Parathyroid adenoma (tissue), 2 donors: ENCODE measurements around the gene MRPL36.

ENCODE experiments used
- H2AFZ ChIP-seq: fragments of 300-600 bp; sonication (generic); one replicate; pipeline ENCODE4 v1.7.0; 2017; ENCODE audit warnings: antibody characterized with exemption, mild to moderate bottlenecking
- H3K27ac ChIP-seq: fragments of 300-600 bp; sonication (generic); one replicate; pipeline ENCODE4 v1.7.0; 2017
- H3K27me3 ChIP-seq: fragments of 300-600 bp; sonication (generic); one replicate; pipeline ENCODE4 v1.7.0; 2017; ENCODE audit warnings: low read length; ENCODE audit not compliant: control insufficient read depth, insufficient read depth
- H3K36me3 ChIP-seq: fragments of 300-600 bp; sonication (generic); one replicate; pipeline ENCODE4 v1.7.0; 2017; ENCODE audit warnings: low read length; ENCODE audit not compliant: control insufficient read depth, insufficient read depth
- H3K4me1 ChIP-seq: fragments of 300-600 bp; sonication (generic); one replicate; pipeline ENCODE4 v1.7.0; 2017; ENCODE audit warnings: control low read depth
- H3K4me2 ChIP-seq: fragments of 300-600 bp; sonication (generic); one replicate; pipeline ENCODE4 v1.7.0; 2017; ENCODE audit warnings: low read length
- H3K4me3 ChIP-seq: fragments of 300-600 bp; sonication (generic); one replicate; pipeline ENCODE4 v1.7.0; 2017; ENCODE audit warnings: low read depth, low read length
- H3K79me2 ChIP-seq: fragments of 300-600 bp; sonication (generic); one replicate; pipeline ENCODE4 v1.7.0; 2017; ENCODE audit warnings: control low read depth
- H3K9ac ChIP-seq: fragments of 300-600 bp; sonication (generic); one replicate; pipeline ENCODE4 v1.7.0; 2017; ENCODE audit warnings: mild to moderate bottlenecking
- H3K9me3 ChIP-seq: fragments of 300-600 bp; sonication (generic); one replicate; pipeline ENCODE4 v1.7.0; 2017; ENCODE audit warnings: low read length; ENCODE audit not compliant: control insufficient read depth
- TF ChIP-seq, protein P1 (sequence below): fragments of 300-600 bp; sonication (generic); IDR thresholded peaks from one replicate; pipeline ENCODE4 v1.7.0; 2017; ENCODE audit warnings: antibody characterized with exemption, mild to moderate bottlenecking
- donor health status: primary hyperparathyroidism.

MRPL36 gene

DNA sequence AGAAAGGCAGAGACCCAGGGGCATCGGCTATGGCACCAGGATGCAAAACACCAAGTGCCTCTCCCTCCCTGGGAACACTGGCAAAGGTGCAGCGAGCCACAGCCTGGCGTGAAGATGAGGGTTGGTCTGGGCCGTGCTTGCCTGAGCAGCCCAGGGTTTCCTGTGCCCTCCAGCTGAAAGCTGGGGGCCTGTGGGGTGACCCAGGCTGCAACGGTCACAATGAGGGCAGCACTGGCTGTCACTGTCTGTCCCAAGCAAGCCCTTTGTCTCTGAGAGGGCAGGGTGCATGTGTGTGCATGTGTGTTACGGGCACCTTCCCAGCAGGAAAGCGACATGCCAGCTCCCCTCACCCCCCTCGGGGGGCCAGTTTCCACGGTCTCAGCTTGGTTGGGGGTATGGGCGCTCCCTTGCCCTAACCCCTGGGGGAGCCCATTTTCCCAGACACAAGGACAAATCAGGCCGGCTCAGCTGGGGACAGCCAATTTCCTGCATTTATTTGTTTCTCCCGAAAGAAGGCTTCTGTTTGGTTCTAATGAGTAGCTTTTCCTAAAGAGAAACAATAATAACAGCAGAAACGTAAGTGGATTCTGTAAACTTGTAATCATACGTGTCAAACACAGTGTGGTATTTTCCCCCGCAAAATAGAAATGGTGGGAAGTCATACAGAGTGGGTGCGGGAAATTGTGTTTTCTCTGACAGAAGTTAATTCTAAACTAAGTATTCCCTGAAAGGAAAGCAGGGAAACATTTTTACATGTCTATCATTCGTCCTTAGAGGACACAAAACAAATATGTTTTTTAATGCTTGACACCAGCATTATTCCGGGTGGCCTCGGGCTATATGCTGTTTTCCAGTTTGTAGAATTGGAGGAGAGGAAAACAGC is 21.3 kb downstream of the MRPL36 start:
- Histone ChIP-seq H3K9ac (no peak overlapping the region), H3K27ac (no peak overlapping the region), H3K4me1 (no peaks in the 10 kb centered on the region), H3K79me2 (no peaks in the 10 kb centered on the region), H3K36me3 (no peaks in the 10 kb centered on the region), H2AFZ (no peak overlapping the region), H3K9me3 (no peaks in the 10 kb centered on the region), H3K4me3 (no peak overlapping the region), H3K27me3 (no peaks in the 10 kb centered on the region), H3K4me2 (no peak overlapping the region)
- TF ChIP-seq, protein P1, sequence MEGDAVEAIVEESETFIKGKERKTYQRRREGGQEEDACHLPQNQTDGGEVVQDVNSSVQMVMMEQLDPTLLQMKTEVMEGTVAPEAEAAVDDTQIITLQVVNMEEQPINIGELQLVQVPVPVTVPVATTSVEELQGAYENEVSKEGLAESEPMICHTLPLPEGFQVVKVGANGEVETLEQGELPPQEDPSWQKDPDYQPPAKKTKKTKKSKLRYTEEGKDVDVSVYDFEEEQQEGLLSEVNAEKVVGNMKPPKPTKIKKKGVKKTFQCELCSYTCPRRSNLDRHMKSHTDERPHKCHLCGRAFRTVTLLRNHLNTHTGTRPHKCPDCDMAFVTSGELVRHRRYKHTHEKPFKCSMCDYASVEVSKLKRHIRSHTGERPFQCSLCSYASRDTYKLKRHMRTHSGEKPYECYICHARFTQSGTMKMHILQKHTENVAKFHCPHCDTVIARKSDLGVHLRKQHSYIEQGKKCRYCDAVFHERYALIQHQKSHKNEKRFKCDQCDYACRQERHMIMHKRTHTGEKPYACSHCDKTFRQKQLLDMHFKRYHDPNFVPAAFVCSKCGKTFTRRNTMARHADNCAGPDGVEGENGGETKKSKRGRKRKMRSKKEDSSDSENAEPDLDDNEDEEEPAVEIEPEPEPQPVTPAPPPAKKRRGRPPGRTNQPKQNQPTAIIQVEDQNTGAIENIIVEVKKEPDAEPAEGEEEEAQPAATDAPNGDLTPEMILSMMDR = no peak

DNA sequence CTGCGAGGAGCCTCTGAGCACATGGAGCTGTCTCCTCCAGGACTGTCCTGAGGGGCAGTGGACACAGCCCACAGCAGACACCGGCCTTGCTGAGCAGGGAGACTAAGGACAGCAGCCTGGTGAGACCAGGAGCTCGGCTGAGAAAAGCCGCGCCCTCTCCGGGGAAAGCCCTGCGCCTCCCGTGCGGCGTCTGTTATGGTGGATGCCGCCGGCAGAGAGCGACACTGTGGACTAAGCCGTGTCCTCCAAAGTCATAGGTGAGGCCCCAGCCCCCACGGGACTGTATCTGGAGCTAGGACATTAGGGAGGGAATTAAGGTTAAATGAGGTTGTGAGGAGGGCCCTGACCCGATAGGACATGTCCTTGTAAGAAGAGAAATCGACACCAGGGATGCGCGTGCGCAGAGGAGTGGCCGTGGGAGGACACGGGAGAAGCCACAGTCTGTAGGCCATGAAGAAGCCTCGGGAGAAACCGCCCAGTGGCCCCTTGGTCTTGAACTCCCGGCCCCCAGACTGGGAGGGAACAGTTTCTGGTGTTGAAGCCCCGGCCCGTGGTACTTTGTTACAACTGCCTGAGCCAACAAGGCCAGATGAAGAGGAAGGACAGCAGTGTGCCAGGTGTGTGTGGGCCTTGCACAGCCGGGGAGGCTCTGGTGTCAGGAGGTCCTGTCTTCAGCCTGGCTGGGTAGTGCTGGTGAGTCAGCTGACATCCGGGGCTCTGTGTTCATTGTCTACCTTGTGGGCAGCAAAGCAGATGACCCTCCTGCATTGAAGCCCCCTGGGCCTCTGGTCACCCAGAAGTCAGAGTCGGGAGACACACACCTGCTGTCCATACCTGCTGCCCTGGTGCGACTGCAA is 22.1 kb downstream of the MRPL36 start:
- Histone ChIP-seq H3K9ac (no peak overlapping the region), H3K4me1 (no peaks in the 10 kb centered on the region), H3K79me2 (no peaks in the 10 kb centered on the region), H3K27ac (no peak overlapping the region), H3K4me3 (no peak overlapping the region), H3K27me3 (no peaks in the 10 kb centered on the region), H3K4me2 (no peak overlapping the region), H2AFZ (no peak overlapping the region), H3K9me3 (no peaks in the 10 kb centered on the region), H3K36me3 (no peaks in the 10 kb centered on the region)
- TF ChIP-seq, protein P1 = no peak

DNA sequence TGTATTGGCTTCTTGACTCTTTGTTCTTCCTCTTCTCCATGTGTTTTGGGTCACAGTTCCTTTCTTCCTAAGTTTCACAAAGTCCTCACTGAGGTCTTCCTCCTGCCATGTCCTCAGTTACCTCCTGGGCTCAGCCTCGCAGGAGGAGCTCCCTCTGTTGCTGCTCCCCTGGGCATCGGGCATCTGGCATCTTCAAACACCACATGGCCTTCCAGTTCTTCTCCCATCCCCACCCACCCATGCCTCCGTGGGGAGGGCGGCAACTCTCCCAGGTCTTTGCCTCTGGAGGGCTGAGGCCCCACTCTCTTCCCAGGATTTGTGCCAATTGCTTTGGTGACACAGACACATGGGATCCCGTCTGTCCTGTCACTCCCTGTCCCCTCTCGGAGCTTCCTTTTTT is 22.8 kb downstream of the MRPL36 start:
- Histone ChIP-seq H3K4me2 (no peak overlapping the region), H3K27ac (no peak overlapping the region), H3K36me3 (no peaks in the 10 kb centered on the region), H3K4me1 (no peaks in the 10 kb centered on the region), H2AFZ (no peak overlapping the region), H3K27me3 (no peaks in the 10 kb centered on the region), H3K79me2 (no peaks in the 10 kb centered on the region), H3K4me3 (no peak overlapping the region), H3K9ac (no peak overlapping the region), H3K9me3 (no peaks in the 10 kb centered on the region)
- TF ChIP-seq, protein P1 = no peak

DNA sequence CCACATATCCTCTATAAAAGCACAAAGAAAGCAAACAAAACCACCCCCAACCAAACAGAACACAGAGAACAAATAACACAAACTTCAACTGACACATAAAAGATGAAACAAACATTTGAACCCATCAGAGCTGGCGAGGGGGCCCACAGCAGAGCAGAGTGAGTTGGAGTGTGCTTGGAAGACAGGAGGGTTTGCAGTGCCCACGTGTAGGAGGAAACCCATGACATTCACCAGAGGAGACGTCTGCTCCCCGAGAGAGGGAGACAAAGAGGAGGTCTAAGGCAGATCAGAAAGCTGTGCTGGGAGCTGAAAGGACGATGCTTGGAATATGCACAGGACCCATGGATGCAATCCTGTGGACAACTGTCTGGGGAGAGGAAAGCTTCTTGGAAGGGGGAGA is 27.0 kb downstream of the MRPL36 start:
- Histone ChIP-seq H3K79me2 (no peaks in the 10 kb centered on the region), H3K4me2 (no peak overlapping the region), H3K4me3 (no peak overlapping the region), H3K9ac (no peak overlapping the region), H3K27me3 (no peaks in the 10 kb centered on the region), H3K9me3 (no peaks in the 10 kb centered on the region), H3K27ac (no peak overlapping the region), H2AFZ (no peak overlapping the region), H3K36me3 (no peaks in the 10 kb centered on the region), H3K4me1 (peaks cover 4% of the 10 kb centered on the region)
- TF ChIP-seq, protein P1 = no peak
